ENCODE results near the gene AIF1L.

DNA sequence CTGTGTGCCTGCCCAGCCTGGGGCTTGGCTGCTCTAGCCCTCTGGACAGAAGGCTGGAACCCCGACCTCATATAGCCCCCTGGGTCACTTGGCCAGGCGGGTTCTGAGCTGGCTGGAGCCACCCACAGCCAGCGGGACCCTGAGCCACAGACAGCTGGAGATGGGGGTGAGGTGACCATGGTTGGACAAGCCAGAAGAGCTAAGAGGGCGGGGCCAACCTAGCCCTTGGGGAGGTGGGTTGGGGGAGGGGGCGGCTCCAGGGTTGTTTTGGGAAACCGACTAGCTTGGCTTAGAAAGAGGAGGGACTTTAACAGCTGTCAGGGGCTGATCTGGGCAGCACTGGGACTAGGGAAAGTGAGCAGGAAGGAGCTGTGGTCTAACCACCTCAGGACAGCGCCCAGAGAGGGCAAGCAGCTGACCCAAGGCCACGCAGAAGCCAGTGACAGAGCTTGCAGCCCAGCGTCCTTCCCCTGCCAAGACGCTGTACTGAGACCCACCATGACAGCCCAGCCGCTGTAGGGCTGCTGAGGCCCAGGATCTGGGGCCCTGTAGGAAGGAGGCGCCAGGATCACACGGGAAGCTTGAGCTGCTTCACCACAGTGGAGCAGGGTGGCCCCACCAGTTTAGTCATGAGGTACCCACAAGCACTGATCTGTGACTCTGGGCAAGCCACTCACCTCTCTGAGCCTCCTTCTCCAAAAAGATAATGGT, 2.2 kb downstream of the AIF1L start:
- TF ChIP-seq POLR2AphosphoS5 (IDR thresholded peaks at IDR 0.05; ENCODE audit: low read depth, low read length) (no peak), TAF1 (IDR thresholded peaks at IDR 0.05; ENCODE audit: borderline replicate concordance, low read depth, low read length) (no peak), POLR2A (IDR thresholded peaks at IDR 0.05; ENCODE audit: low read depth, low read length) (no peak)

Data from GM12892 (cell line).